Loucy (cell line): ENCODE data around the gene ITGB1.

Source experiments
- CTCF ChIP-seq: fragments of 200-600 bp; sonication (generic); conservative IDR thresholded peaks from 2 replicates; pipeline ENCODE4 v1.5.1; 2014; ENCODE audit warnings: mild to moderate bottlenecking, antibody characterized with exemption, low read length
- EZH2phosphoT487 ChIP-seq: fragments of 200-600 bp; IDR thresholded peaks from 2 replicates; pipeline ENCODE4 v1.6.1; 2018; ENCODE audit warnings: antibody characterized with exemption, mild to moderate bottlenecking, moderate library complexity, borderline replicate concordance

- no peak for TF ChIP-seq CTCF
- TF ChIP-seq EZH2phosphoT487, result no peak
These were observed 47.6 kb upstream of the ITGB1 start for GRCh38 chr10:33005322-33006301.
